Retinal pigment epithelial cell (primary cell): ENCODE measurements around the gene POU2F1.

Experiments
- DNase-seq: peaks from one replicate; pipeline ENCODE4 v3.0.0-alpha.2; 2010; ENCODE audit warnings: low read depth
- H3K4me3 ChIP-seq: 2 replicates; pipeline ENCODE4 v1.5.1; 2011; ENCODE audit warnings: mild to moderate bottlenecking, low read length, control low read depth, moderate library complexity
- CTCF ChIP-seq: conservative IDR thresholded peaks from 2 replicates; pipeline ENCODE4 v1.5.1; 2011; ENCODE audit warnings: low read depth, low read length, control low read depth, inconsistent platforms

Gene POU2F1

GRCh38 chr1:167427848-167428247 is 207.2 kb downstream of the POU2F1 start:
- DNase-seq: no peak
- no peak overlapping the region for H3K4me3 ChIP-seq
- TF ChIP-seq CTCF: no peak

DNA sequence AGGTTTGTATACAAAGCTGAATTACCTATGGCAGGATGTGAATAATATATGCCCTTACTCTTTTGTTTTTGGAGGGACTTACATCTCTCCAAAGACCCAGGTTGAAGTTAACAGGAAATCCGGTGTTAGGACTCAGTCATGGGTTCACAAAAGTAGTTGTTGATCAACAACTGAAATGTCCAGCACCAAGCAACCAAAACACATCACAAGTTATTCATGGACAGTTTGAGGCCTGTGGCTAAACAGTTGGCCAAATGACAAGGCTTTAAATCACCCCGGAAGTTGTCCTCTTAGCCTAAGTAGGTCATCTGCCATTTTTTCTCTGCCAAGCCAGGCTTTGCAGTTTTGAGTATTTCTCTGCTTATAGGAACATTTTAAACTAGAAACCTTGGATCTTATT is 207.7 kb downstream of the POU2F1 start:
- H3K4me3 ChIP-seq: no peak overlapping the region
- TF ChIP-seq CTCF: no peak
- DNase-seq: no peak

DNA sequence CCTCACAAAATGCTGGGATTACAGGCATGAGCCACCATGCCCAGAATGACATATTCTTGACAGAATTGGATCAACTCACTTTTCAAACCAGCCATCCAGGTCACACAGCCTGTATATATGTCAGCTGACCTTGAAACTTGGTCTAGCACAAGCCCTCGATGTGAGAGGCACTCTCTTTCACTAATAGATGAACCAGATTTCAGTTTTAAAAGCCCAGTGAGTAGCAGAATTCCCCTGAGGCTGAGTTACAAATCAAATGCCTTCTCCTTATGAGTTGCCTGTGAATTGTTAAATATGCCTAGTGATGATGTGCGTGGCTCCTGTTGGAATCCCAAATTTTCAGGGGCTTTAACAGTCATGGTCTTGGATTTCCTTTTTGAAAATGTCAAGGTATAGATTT is 208.9 kb downstream of the POU2F1 start:
- no peak for DNase-seq
- TF ChIP-seq CTCF: no peak
- no peak overlapping the region for H3K4me3 ChIP-seq

DNA sequence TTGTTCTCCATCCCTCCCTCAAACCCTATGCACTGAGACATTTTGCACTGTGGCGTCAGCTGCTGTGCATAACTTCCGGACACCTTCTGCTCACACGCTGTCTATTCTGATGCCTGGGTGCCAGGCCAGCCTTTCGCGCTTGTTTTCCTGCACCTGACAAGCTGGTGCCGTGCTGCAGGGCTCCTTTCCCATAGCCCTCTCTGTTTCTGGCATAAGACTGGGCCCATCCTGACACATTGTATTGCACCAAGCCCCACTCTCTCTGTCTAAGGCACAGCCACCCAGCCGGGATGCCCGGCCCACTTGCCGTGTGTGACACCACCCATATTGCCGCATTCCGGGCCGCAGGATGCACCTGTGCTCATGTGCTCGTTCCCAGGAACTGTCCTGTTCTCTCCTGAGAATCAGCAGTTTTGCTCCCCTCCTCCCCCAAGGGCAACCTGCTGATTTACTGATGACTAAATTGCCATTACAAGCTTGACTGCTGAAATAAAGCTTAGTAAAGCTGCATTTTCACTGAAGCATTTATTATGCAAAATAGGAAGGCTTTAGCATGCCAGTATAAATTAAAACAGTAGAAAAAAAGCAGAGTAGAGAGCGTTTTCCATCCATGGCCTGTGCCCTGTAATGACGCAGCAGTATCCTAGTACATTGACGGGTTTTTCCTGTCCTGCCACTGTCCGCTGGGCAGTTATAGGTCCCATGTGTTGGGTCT is 209.6 kb downstream of the POU2F1 start:
- H3K4me3 ChIP-seq: no peak overlapping the region
- no peak for TF ChIP-seq CTCF
- DNase-seq: no peak

DNA sequence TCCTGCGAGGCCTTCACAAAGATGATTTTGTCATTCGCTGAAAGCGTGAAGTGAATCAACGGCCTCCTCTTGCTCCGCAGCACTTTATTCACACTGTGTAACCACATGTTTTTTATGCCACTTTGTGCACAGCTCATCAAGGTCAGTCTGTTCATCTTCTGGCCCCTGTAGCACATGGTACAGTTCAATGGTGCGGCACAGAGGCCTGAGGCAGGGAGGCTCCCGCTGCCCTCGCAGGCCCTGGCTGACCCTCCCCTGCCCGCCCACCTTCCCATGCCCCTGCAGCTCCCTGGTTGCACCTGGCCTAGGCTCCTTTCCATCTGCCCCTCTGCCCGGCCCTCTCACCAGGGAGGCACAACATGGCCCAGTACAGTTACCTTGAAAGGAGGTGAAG is 210.2 kb downstream of the POU2F1 start:
- no peak overlapping the region for H3K4me3 ChIP-seq
- no peak for DNase-seq
- TF ChIP-seq CTCF: no peak

DNA sequence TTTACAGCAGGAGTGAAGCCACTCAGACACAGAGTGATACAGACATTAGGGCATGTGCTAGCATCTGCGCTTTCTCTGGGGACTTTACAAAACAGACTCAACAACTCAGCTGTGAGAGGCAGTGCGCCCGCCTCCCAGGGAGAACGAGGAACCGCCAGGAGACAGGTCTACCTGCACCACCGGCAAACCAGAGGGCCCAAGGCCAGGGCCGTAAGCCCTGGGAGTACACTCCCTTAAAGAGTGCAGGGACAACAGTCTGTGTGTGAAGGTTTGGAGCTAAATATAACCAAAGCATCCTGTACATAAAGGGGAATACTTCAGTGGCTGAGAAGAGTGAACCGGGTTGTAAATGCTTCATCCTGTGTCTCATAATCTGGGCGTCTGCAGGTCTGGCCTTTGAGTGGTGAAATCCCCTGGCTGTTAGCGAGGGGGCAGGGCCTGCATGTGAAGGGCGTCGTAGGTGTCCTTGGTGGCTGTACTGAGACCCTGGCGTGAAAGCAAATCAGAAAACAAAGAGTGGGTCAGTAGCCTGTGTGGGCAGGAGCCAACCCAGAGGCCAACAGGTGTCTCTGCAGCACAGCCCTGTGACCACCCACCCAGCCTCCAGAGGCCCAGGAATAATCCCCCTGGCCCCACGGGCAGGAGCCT is 210.7 kb downstream of the POU2F1 start:
- DNase-seq: no peak
- H3K4me3 ChIP-seq: no peak overlapping the region
- TF ChIP-seq CTCF: no peak
